ENCODE results near the gene PSORS1C2.

PSORS1C2 gene

DNA sequence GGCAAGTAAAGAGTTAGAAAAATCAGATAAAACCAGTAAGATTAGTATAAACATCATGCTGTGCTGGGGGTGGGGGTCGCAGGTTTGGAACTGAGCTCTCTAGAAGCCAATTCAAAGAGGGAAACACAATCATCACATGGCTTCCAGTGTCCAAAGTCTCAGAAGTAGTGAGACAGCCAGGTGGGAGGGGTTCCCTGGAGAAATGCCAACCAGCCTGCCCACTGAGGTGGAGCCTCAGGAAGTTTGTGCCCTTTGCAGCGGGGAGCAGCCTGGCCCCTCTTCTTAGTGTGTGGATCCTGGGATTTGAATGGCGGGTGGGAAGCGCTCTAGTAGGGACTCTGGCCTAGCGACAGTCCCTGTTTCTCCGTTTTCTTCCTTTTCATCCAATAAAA is 47.9 kb downstream of the PSORS1C2 start:
- no peak for DNase-seq (ENCODE audit: low read depth)
- no peak overlapping the region for H3K4me3 ChIP-seq (ENCODE audit: low read depth, low read length)

DNA sequence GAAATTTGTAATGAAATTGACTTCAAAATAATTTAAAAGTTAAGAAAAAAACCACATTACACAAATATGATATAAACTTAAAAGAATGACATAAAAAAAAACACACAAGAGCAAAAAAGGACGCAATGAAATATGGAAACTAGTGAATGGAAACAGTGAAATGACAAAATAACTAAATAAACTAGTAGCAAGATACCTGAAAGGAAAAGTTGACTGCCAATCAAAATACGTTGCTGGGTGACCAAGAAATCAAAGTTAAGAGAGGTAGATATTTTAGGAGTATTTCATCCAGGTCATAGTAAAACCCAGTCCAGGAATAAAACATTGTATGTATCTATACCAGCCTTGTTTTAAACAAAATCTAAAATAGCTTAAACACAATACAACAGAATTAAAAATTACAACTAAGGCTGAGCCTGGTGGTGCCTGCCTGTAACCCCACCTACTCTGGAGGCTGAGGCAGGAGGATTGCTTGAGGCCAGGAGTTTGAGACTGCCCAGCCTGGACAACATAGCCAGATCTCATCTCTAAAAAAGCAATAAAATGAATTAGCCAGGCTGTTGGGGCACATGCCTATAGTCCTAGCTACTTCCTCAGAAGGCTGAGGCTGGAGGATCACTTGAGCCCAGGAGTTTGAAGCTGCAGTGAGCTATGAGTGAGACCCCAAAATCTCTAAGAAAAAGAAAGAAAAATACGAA is 48.4 kb downstream of the PSORS1C2 start:
- no peak overlapping the region for H3K4me3 ChIP-seq (ENCODE audit: low read depth, low read length)
- no peak for DNase-seq (ENCODE audit: low read depth)

Data from skeletal muscle cell (primary cell).